WTC11 (cell line): ENCODE results near the gene GTF3C1. TPM values are rescaled to one million over a fixed set of nuclear protein-coding genes. Genes with fewer than 3 reads are reported as not detected.

Experiments
- ATAC-seq: fragments of 200-7000 bp; cut with Tn5 transposase; 2 replicates; pipeline ENCODE4 v1.10.0; 2021; ENCODE audit warnings: mild to moderate bottlenecking, moderate library complexity
- CTCF ChIA-PET: fragments of 300-600 bp; sonication (Branson Sonifier 250); formaldehyde crosslinking; loops from one replicate; lab custom pipeline; 2021; ENCODE audit warnings: antibody characterized with exemption; lab: Charles Lee
- POLR2A ChIA-PET: fragments of 350-600 bp; sonication (Branson Sonifier 250); formaldehyde crosslinking; loops from one replicate; lab custom pipeline; 2021; ENCODE audit warnings: antibody characterized with exemption; lab: Charles Lee
- DNase-seq: peaks from one replicate; pipeline ENCODE4 v3.0.0; 2021; ENCODE audit warnings: low spot score
- H3K27ac Mint-ChIP-seq: 2 replicates; pipeline ENCODE4 v1.8.0; 2021; ENCODE audit warnings: mixed read lengths
- H3K27me3 Mint-ChIP-seq: 2 replicates; pipeline ENCODE4 v1.8.0; 2021; ENCODE audit warnings: low read depth, mild to moderate bottlenecking, moderate library complexity, mixed read lengths
- H3K36me3 Mint-ChIP-seq: 2 replicates; pipeline ENCODE4 v1.8.0; 2021; ENCODE audit warnings: mixed read lengths
- H3K4me1 Mint-ChIP-seq: 2 replicates; pipeline ENCODE4 v1.8.0; 2022; ENCODE audit warnings: mixed read lengths
- H3K4me3 Mint-ChIP-seq: 2 replicates; pipeline ENCODE4 v1.8.0; 2021; ENCODE audit warnings: mild to moderate bottlenecking, moderate library complexity, mixed read lengths
- H3K9me3 Mint-ChIP-seq: 2 replicates; pipeline ENCODE4 v1.8.0; 2021; ENCODE audit warnings: mixed read lengths
- ATF1 ChIP-seq: sonication (generic); formaldehyde crosslinking; IDR thresholded peaks from 2 replicates; pipeline ENCODE4 v1.8.1; 2023; ENCODE audit warnings: mild to moderate bottlenecking, moderate library complexity, missing genetic modification reagents
- CREM ChIP-seq: sonication (generic); formaldehyde crosslinking; IDR thresholded peaks from 2 replicates; pipeline ENCODE4 v1.8.1; 2022; ENCODE audit warnings: mild to moderate bottlenecking, missing genetic modification reagents, moderate library complexity
- FOXP1 ChIP-seq: sonication (generic); formaldehyde crosslinking; IDR thresholded peaks from 2 replicates; pipeline ENCODE4 v1.8.0; 2022; ENCODE audit warnings: missing genetic modification reagents, mild to moderate bottlenecking, moderate library complexity, borderline replicate concordance
- JAZF1 ChIP-seq: fragments of 250-450 bp; sonication (Bioruptor Pico); IDR thresholded peaks from 2 replicates; pipeline ENCODE4 v1.9.0; 2021; ENCODE audit warnings: moderate library complexity, mild to moderate bottlenecking, inconsistent platforms
- NFYB ChIP-seq: sonication (generic); formaldehyde crosslinking; conservative IDR thresholded peaks from 2 replicates; pipeline ENCODE4 v1.8.0; 2022; ENCODE audit warnings: low read depth, missing genetic modification reagents
- NR1H2 ChIP-seq: sonication (generic); formaldehyde crosslinking; IDR thresholded peaks from 2 replicates; pipeline ENCODE4 v1.9.0; 2021; ENCODE audit warnings: mild to moderate bottlenecking, moderate library complexity, missing genetic modification reagents
- NR2C2 ChIP-seq: sonication (generic); formaldehyde crosslinking; IDR thresholded peaks from 2 replicates; pipeline ENCODE4 v1.8.0; 2022; ENCODE audit warnings: mild to moderate bottlenecking, missing genetic modification reagents
- RELA ChIP-seq: sonication (generic); formaldehyde crosslinking; IDR thresholded peaks from 2 replicates; pipeline ENCODE4 v1.8.1; 2022; ENCODE audit warnings: missing genetic modification reagents, mild to moderate bottlenecking, borderline replicate concordance
- SMAD4 ChIP-seq: sonication (generic); formaldehyde crosslinking; IDR thresholded peaks from 2 replicates; pipeline ENCODE4 v1.8.0; 2022; ENCODE audit warnings: mild to moderate bottlenecking, missing genetic modification reagents
- SOX15 ChIP-seq: fragments of 250-450 bp; sonication (Bioruptor Pico); IDR thresholded peaks from 2 replicates; pipeline ENCODE4 v1.9.0; 2021; ENCODE audit warnings: mild to moderate bottlenecking
- TCF7 ChIP-seq: sonication (generic); formaldehyde crosslinking; IDR thresholded peaks from 2 replicates; pipeline ENCODE4 v1.8.0; 2022; ENCODE audit warnings: mild to moderate bottlenecking, low read depth, missing genetic modification reagents, moderate library complexity
- ZBTB21 ChIP-seq: sonication (generic); formaldehyde crosslinking; IDR thresholded peaks from 2 replicates; pipeline ENCODE4 v1.8.1; 2023; ENCODE audit warnings: mild to moderate bottlenecking, missing genetic modification reagents, borderline replicate concordance
- ZNF138 ChIP-seq: sonication (generic); formaldehyde crosslinking; conservative IDR thresholded peaks from 2 replicates; pipeline ENCODE4 v1.8.1; 2022; ENCODE audit warnings: mild to moderate bottlenecking, moderate library complexity, missing genetic modification reagents
- ZNF263 ChIP-seq: sonication (generic); formaldehyde crosslinking; IDR thresholded peaks from 2 replicates; pipeline ENCODE4 v1.8.1; 2022; ENCODE audit warnings: low read depth, mild to moderate bottlenecking, moderate library complexity, missing genetic modification reagents
- ZNF396 ChIP-seq: fragments of 250-450 bp; sonication (Bioruptor Pico); IDR thresholded peaks from 2 replicates; pipeline ENCODE4 v1.8.0; 2021; ENCODE audit warnings: mild to moderate bottlenecking, moderate library complexity, borderline replicate concordance
- ZNF671 ChIP-seq: fragments of 250-450 bp; sonication (Bioruptor Pico); IDR thresholded peaks from 2 replicates; pipeline ENCODE4 v1.8.0; 2021; ENCODE audit warnings: mild to moderate bottlenecking
- total RNA-seq: library from RNA; stranded (reverse); gene quantifications from 3 replicates; pipeline ENCODE4 v1.2.3, GENCODE V29; 2021
- TF ChIP-seq, protein P1 (sequence below): sonication (generic); formaldehyde crosslinking; IDR thresholded peaks from 2 replicates; pipeline ENCODE4 v1.8.1; 2022; ENCODE audit warnings: missing genetic modification reagents, borderline replicate concordance
- TF ChIP-seq, protein P2 (sequence below): fragments of 250-450 bp; sonication (Bioruptor Pico); conservative IDR thresholded peaks from 2 replicates; pipeline ENCODE4 v1.9.0; 2021; ENCODE audit warnings: mild to moderate bottlenecking
- TF ChIP-seq, protein P3 (sequence below): fragments of 250-450 bp; sonication (Bioruptor Pico); IDR thresholded peaks from 2 replicates; pipeline ENCODE4 v1.9.0; 2021; ENCODE audit warnings: moderate library complexity, mild to moderate bottlenecking, inconsistent platforms, borderline replicate concordance
- TF ChIP-seq, protein P4 (sequence below): sonication (generic); formaldehyde crosslinking; IDR thresholded peaks from 2 replicates; pipeline ENCODE4 v1.8.0; 2022; ENCODE audit warnings: mild to moderate bottlenecking, missing genetic modification reagents
- TF ChIP-seq, protein P5 (sequence below): sonication (generic); formaldehyde crosslinking; IDR thresholded peaks from 2 replicates; pipeline ENCODE4 v1.8.1; 2023; ENCODE audit warnings: mild to moderate bottlenecking, moderate library complexity, missing genetic modification reagents
- TF ChIP-seq, protein P6 (sequence below): sonication (generic); formaldehyde crosslinking; conservative IDR thresholded peaks from 2 replicates; pipeline ENCODE4 v1.8.1; 2022; ENCODE audit warnings: mild to moderate bottlenecking, missing genetic modification reagents
- TF ChIP-seq, protein P7 (sequence below): sonication (generic); formaldehyde crosslinking; IDR thresholded peaks from 2 replicates; pipeline ENCODE4 v1.8.0; 2022; ENCODE audit warnings: mild to moderate bottlenecking, missing genetic modification reagents
- TF ChIP-seq, protein P8 (sequence below): sonication (generic); formaldehyde crosslinking; IDR thresholded peaks from 2 replicates; pipeline ENCODE4 v1.8.1; 2022; ENCODE audit warnings: mild to moderate bottlenecking, missing genetic modification reagents, moderate library complexity, borderline replicate concordance
- TF ChIP-seq, protein P9 (sequence below): sonication (generic); formaldehyde crosslinking; IDR thresholded peaks from 2 replicates; pipeline ENCODE4 v1.8.1; 2023; ENCODE audit warnings: mild to moderate bottlenecking, missing genetic modification reagents, moderate library complexity

GTF3C1 gene
- total RNA-seq, 1 experiment from 2014 or later: 146 TPM

DNA sequence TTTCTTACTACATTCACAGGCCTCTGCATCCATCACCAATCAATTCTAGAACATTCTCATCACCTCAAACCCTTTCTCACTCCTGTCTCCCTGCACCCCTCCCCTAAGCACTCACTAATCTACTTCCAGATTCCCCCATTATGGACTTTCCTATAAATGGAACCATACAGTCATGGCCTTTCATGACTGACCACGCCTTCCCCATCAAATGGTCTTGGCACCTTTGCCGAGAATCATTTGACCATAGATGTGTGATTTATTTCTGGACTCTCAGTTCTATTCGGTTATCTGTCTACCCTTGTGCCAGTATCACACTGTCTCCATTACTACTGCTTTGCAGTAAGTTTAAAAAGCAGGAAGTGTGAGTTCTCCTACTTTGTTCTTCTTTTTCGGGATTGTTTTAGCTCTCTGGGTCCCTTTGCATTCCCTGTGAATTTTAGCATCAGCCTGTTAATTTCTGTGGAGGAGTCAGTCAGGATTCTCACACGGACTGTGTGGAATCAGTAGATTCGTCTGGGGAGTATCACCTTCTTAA lies 27.5 kb downstream of the GTF3C1 start (continued):
- TF ChIP-seq NR2C2 (CRISPR knock-in tag) (no peak), FOXP1 (CRISPR knock-in tag) (no peak), TCF7 (no peak), NR1H2 (CRISPR knock-in tag) (no peak)
- TF ChIP-seq, protein P1, sequence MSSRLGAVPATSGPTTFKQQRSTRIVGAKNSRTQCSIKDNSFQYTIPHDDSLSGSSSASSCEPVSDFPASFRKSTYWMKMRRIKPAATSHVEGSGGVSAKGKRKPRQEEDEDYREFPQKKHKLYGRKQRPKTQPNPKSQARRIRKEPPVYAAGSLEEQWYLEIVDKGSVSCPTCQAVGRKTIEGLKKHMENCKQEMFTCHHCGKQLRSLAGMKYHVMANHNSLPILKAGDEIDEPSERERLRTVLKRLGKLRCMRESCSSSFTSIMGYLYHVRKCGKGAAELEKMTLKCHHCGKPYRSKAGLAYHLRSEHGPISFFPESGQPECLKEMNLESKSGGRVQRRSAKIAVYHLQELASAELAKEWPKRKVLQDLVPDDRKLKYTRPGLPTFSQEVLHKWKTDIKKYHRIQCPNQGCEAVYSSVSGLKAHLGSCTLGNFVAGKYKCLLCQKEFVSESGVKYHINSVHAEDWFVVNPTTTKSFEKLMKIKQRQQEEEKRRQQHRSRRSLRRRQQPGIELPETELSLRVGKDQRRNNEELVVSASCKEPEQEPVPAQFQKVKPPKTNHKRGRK (CRISPR knock-in tag): no peak
- TF ChIP-seq, protein P2, sequence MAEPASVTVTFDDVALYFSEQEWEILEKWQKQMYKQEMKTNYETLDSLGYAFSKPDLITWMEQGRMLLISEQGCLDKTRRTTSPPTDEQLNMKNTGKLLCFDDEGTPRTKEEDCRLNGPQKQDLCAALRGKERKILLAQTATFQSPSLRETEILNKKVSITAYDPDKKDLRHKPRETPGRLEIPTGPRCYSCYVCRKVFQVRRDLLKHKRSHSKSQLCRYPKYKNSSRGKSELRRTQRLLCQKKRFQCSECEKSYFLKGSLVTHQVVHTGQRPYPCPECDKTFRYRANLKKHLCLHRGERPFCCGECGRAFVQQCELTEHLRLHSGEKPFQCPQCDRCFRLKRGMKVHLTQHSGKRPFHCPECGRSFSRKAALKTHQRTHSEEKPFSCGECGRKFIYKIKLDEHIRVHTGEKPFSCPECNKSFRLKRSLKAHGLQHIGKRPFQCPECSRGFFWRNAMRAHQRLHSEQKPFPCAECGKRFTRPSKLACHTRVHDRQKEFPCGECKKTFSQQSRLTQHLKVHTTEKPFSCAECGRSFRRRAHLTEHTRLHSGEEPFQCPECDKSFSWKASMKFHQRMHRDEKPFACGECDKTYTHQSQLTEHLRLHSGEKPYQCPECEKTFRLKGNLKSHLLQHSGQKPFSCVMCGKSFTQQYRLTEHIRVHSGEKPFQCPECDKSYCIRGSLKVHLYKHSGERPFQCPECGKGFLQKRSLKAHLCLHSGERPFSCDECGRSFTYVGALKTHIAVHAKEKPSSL (CRISPR knock-in tag): no peak
- TF ChIP-seq, protein P3, sequence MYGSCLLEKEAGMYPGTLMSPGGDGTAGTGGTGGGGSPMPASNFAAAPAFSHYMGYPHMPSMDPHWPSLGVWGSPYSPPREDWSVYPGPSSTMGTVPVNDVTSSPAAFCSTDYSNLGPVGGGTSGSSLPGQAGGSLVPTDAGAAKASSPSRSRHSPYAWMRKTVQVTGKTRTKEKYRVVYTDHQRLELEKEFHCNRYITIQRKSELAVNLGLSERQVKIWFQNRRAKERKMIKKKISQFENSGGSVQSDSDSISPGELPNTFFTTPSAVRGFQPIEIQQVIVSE (CRISPR knock-in tag): no peak

DNA sequence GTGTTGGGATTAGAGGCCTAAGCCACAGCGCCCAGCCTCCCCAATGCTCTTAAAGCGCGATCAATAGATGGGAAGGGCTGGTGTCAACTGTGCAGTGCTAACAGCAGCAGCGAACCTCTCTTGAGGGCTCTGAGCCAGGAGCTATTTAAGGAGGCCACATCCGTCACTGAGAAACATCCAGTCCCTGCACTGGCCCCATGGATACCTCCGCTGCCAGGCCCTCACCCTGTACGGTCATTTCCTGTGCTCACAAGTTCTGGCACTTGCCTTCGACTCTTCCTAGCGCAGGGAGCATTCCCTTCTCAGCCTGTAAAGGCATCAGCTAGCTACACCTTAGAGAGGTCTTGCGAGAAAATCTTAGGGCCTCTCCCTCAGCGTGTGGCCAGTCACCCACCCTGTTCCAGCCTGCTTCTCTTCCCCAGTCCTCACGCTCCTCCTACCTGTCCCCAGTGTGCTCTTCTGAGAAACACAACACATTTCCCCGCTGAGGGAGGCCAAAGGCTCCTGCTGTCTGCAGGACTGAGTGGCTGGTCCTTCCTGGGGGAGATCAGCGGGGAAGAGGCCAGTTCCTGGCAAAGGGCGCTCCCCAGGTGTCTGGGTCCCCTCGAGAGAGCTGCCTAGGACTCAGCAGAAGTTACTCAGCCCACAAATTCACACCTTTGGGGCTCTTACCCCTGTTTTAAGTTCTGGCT lies 28.6 kb downstream of the GTF3C1 start:
- no peak overlapping the region for H3K4me3 Mint-ChIP-seq
- CTCF ChIA-PET: no interaction called here
- H3K36me3 Mint-ChIP-seq: peaks cover 51% of the 10 kb centered on the region
- no peak for DNase-seq
- POLR2A ChIA-PET: no interaction called here
- no peaks in the 10 kb centered on the region for H3K27me3 Mint-ChIP-seq
- H3K4me1 Mint-ChIP-seq: peaks cover 3% of the 10 kb centered on the region; the same call in 1 of the 2 replicates
- H3K27ac Mint-ChIP-seq: no peak overlapping the region; the same call in 1 of the 2 replicates
- TF ChIP-seq NFYB (CRISPR knock-in tag) (no peak), ZNF396 (CRISPR knock-in tag) (no peak), ZNF138 (no peak), ZNF671 (CRISPR knock-in tag) (no peak), ATF1 (no peak), ZNF263 (CRISPR knock-in tag) (no peak), RELA (no peak), SMAD4 (no peak), CREM (no peak), SOX15 (CRISPR knock-in tag) (no peak), JAZF1 (no peak), ZBTB21 (CRISPR knock-in tag) (no peak)
- TF ChIP-seq, protein P4, sequence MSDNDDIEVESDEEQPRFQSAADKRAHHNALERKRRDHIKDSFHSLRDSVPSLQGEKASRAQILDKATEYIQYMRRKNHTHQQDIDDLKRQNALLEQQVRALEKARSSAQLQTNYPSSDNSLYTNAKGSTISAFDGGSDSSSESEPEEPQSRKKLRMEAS: no peak
- TF ChIP-seq, protein P5, sequence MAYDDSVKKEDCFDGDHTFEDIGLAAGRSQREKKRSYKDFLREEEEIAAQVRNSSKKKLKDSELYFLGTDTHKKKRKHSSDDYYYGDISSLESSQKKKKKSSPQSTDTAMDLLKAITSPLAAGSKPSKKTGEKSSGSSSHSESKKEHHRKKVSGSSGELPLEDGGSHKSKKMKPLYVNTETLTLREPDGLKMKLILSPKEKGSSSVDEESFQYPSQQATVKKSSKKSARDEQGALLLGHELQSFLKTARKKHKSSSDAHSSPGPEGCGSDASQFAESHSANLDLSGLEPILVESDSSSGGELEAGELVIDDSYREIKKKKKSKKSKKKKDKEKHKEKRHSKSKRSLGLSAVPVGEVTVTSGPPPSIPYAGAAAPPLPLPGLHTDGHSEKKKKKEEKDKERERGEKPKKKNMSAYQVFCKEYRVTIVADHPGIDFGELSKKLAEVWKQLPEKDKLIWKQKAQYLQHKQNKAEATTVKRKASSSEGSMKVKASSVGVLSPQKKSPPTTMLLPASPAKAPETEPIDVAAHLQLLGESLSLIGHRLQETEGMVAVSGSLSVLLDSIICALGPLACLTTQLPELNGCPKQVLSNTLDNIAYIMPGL (CRISPR knock-in tag): no peak
- TF ChIP-seq, protein P6, sequence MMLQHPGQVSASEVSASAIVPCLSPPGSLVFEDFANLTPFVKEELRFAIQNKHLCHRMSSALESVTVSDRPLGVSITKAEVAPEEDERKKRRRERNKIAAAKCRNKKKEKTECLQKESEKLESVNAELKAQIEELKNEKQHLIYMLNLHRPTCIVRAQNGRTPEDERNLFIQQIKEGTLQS (CRISPR knock-in tag): no peak
- TF ChIP-seq, protein P7, sequence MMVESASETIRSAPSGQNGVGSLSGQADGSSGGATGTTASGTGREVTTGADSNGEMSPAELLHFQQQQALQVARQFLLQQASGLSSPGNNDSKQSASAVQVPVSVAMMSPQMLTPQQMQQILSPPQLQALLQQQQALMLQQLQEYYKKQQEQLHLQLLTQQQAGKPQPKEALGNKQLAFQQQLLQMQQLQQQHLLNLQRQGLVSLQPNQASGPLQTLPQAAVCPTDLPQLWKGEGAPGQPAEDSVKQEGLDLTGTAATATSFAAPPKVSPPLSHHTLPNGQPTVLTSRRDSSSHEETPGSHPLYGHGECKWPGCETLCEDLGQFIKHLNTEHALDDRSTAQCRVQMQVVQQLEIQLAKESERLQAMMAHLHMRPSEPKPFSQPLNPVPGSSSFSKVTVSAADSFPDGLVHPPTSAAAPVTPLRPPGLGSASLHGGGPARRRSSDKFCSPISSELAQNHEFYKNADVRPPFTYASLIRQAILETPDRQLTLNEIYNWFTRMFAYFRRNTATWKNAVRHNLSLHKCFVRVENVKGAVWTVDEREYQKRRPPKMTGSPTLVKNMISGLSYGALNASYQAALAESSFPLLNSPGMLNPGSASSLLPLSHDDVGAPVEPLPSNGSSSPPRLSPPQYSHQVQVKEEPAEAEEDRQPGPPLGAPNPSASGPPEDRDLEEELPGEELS (CRISPR knock-in tag): no peak
- TF ChIP-seq, protein P8, sequence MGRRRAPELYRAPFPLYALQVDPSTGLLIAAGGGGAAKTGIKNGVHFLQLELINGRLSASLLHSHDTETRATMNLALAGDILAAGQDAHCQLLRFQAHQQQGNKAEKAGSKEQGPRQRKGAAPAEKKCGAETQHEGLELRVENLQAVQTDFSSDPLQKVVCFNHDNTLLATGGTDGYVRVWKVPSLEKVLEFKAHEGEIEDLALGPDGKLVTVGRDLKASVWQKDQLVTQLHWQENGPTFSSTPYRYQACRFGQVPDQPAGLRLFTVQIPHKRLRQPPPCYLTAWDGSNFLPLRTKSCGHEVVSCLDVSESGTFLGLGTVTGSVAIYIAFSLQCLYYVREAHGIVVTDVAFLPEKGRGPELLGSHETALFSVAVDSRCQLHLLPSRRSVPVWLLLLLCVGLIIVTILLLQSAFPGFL: no peak
- TF ChIP-seq, protein P9, sequence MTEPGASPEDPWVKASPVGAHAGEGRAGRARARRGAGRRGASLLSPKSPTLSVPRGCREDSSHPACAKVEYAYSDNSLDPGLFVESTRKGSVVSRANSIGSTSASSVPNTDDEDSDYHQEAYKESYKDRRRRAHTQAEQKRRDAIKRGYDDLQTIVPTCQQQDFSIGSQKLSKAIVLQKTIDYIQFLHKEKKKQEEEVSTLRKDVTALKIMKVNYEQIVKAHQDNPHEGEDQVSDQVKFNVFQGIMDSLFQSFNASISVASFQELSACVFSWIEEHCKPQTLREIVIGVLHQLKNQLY: no peak
- no peak for ATAC-seq
- peaks cover 10% of the 10 kb centered on the region for H3K9me3 Mint-ChIP-seq
